Mammary epithelial cell (primary cell): ENCODE measurements around the gene PHTF2.

ENCODE experiments used
- CTCF ChIP-seq, 2 donors: IDR thresholded peaks in 1 of 2; conservative IDR thresholded peaks in 1 of 2; 2 replicates each; pipeline ENCODE4 v1.5.1; 2011 to 2012; ENCODE audit warnings: inconsistent platforms in 2 of 2, low read length in 2 of 2, mild to moderate bottlenecking in 2 of 2, control low read depth in 1 of 2, low read depth in 1 of 2; ENCODE audit not compliant: insufficient read depth in 1 of 2; ENCODE audit errors: extremely low read depth in 1 of 2
- EZH2 ChIP-seq: IDR thresholded peaks from 2 replicates; pipeline ENCODE4 v1.6.1; 2012; ENCODE audit warnings: low read length, inconsistent platforms, borderline replicate concordance

- TF ChIP-seq CTCF (conservative IDR thresholded peaks at IDR 0.05 in 1 of 2, IDR thresholded peaks at IDR 0.05 in 1 of 2; ENCODE audit: extremely low read depth in 1 of 2, insufficient read depth in 1 of 2, low read depth in 1 of 2, low read length in 2 of 2) (no peak), EZH2 (no peak)
Observed at GRCh38 chr7:77753173-77753572, 45.4 kb upstream of the PHTF2 start.
